Measurements from ENCODE around the gene FOXP1.
A peak's percentile ranks its signal among the peaks of the same experiment; 100 is the strongest.
"Not testable (repeated sequence)": the region's sequence is repeated elsewhere in the genome, so short reads cannot be mapped to it uniquely, and the experiment has no call there.

The FOXP1 gene

GRCh38 chr3:70985572-70985971 lies 598.0 kb downstream of the FOXP1 start:
- no peaks in the 10 kb centered on the region for H3K36me3 ChIP-seq (ENCODE audit: control insufficient read depth, insufficient read depth, low read length)
- no peaks in the 10 kb centered on the region for H3K9me3 ChIP-seq (ENCODE audit: control insufficient read depth, low read length)
- H3K27me3 ChIP-seq (ENCODE audit: control insufficient read depth, insufficient read depth, low read length) = no peaks in the 10 kb centered on the region
- no peak overlapping the region for H3K9ac ChIP-seq (ENCODE audit: low read length)
- H3K4me3 ChIP-seq (ENCODE audit: low read length) = no peak overlapping the region
- peaks cover 45% of the 10 kb centered on the region for H3K4me1 ChIP-seq (ENCODE audit: control insufficient read depth, insufficient read depth, low read length)

- H3K36me3 ChIP-seq (ENCODE audit: control insufficient read depth, insufficient read depth, low read length) = no peaks in the 10 kb centered on the region
- H3K9me3 ChIP-seq (ENCODE audit: control insufficient read depth, low read length) = no peaks in the 10 kb centered on the region
- H3K4me3 ChIP-seq (ENCODE audit: low read length) = no peak overlapping the region
- no peaks in the 10 kb centered on the region for H3K27me3 ChIP-seq (ENCODE audit: control insufficient read depth, insufficient read depth, low read length)
- H3K9ac ChIP-seq (ENCODE audit: low read length) = no peak overlapping the region
- peaks cover 45% of the 10 kb centered on the region for H3K4me1 ChIP-seq (ENCODE audit: control insufficient read depth, insufficient read depth, low read length)
Observed at GRCh38 chr3:70984776-70985482, 598.6 kb downstream of the FOXP1 start.

- no peaks in the 10 kb centered on the region for H3K9me3 ChIP-seq (ENCODE audit: control insufficient read depth, low read length)
- H3K4me3 ChIP-seq (ENCODE audit: low read length) = no peak overlapping the region
- H3K27me3 ChIP-seq (ENCODE audit: control insufficient read depth, insufficient read depth, low read length) = no peaks in the 10 kb centered on the region
- H3K36me3 ChIP-seq (ENCODE audit: control insufficient read depth, insufficient read depth, low read length) = no peaks in the 10 kb centered on the region
- peaks cover 45% of the 10 kb centered on the region for H3K4me1 ChIP-seq (ENCODE audit: control insufficient read depth, insufficient read depth, low read length)
- H3K9ac ChIP-seq (ENCODE audit: low read length) = peak overlapping the region; percentile 47
Observed at GRCh38 chr3:70982700-70983140, 600.8 kb downstream of the FOXP1 start.

- no peak overlapping the region for H3K4me3 ChIP-seq (ENCODE audit: low read length)
- no peaks in the 10 kb centered on the region for H3K9me3 ChIP-seq (ENCODE audit: control insufficient read depth, low read length)
- no peaks in the 10 kb centered on the region for H3K27me3 ChIP-seq (ENCODE audit: control insufficient read depth, insufficient read depth, low read length)
- H3K36me3 ChIP-seq (ENCODE audit: control insufficient read depth, insufficient read depth, low read length) = no peaks in the 10 kb centered on the region
- H3K4me1 ChIP-seq (ENCODE audit: control insufficient read depth, insufficient read depth, low read length) = peaks cover 45% of the 10 kb centered on the region
- peak overlapping the region; percentile 47 for H3K9ac ChIP-seq (ENCODE audit: low read length)
Observed at GRCh38 chr3:70982284-70982683, 601.2 kb downstream of the FOXP1 start.

- peaks cover 37% of the 10 kb centered on the region for H3K4me1 ChIP-seq (ENCODE audit: control insufficient read depth, insufficient read depth, low read length)
- no peaks in the 10 kb centered on the region for H3K36me3 ChIP-seq (ENCODE audit: control insufficient read depth, insufficient read depth, low read length)
- H3K9me3 ChIP-seq (ENCODE audit: control insufficient read depth, low read length) = no peaks in the 10 kb centered on the region
- H3K27me3 ChIP-seq (ENCODE audit: control insufficient read depth, insufficient read depth, low read length) = no peaks in the 10 kb centered on the region
- no peak overlapping the region for H3K4me3 ChIP-seq (ENCODE audit: low read length)
- no peak overlapping the region for H3K9ac ChIP-seq (ENCODE audit: low read length)
Observed at GRCh38 chr3:70981231-70981880, 602.2 kb downstream of the FOXP1 start.

- Histone ChIP-seq H3K27me3 (ENCODE audit: control insufficient read depth, insufficient read depth, low read length) (no peaks in the 10 kb centered on the region), H3K4me3 (ENCODE audit: low read length) (no peak overlapping the region), H3K9me3 (ENCODE audit: control insufficient read depth, low read length) (no peaks in the 10 kb centered on the region), H3K4me1 (ENCODE audit: control insufficient read depth, insufficient read depth, low read length) (peaks cover 32% of the 10 kb centered on the region), H3K9ac (ENCODE audit: low read length) (no peak overlapping the region), H3K36me3 (ENCODE audit: control insufficient read depth, insufficient read depth, low read length) (no peaks in the 10 kb centered on the region)
Observed at GRCh38 chr3:70980646-70981170, 602.8 kb downstream of the FOXP1 start.

- no peak overlapping the region for H3K4me3 ChIP-seq (ENCODE audit: low read length)
- H3K36me3 ChIP-seq (ENCODE audit: control insufficient read depth, insufficient read depth, low read length) = no peaks in the 10 kb centered on the region
- H3K4me1 ChIP-seq (ENCODE audit: control insufficient read depth, insufficient read depth, low read length) = peaks cover 32% of the 10 kb centered on the region
- no peak overlapping the region for H3K9ac ChIP-seq (ENCODE audit: low read length)
- H3K27me3 ChIP-seq (ENCODE audit: control insufficient read depth, insufficient read depth, low read length) = no peaks in the 10 kb centered on the region
- no peaks in the 10 kb centered on the region for H3K9me3 ChIP-seq (ENCODE audit: control insufficient read depth, low read length)
Observed at GRCh38 chr3:70979983-70980645, 603.4 kb downstream of the FOXP1 start.

GRCh38 chr3:70977712-70978111 lies 605.8 kb downstream of the FOXP1 start:
- Histone ChIP-seq H3K9me3 (ENCODE audit: control insufficient read depth, low read length) (no peaks in the 10 kb centered on the region), H3K4me1 (ENCODE audit: control insufficient read depth, insufficient read depth, low read length) (peaks cover 16% of the 10 kb centered on the region), H3K36me3 (ENCODE audit: control insufficient read depth, insufficient read depth, low read length) (no peaks in the 10 kb centered on the region), H3K4me3 (ENCODE audit: low read length) (no peak overlapping the region), H3K27me3 (ENCODE audit: control insufficient read depth, insufficient read depth, low read length) (no peaks in the 10 kb centered on the region), H3K9ac (ENCODE audit: low read length) (no peak overlapping the region)

GRCh38 chr3:70975981-70976380 lies 607.5 kb downstream of the FOXP1 start:
- not testable (repeated sequence) for H3K36me3 ChIP-seq (ENCODE audit: control insufficient read depth, insufficient read depth, low read length); H3K9ac ChIP-seq (ENCODE audit: low read length); H3K9me3 ChIP-seq (ENCODE audit: control insufficient read depth, low read length); H3K4me3 ChIP-seq (ENCODE audit: low read length); H3K4me1 ChIP-seq (ENCODE audit: control insufficient read depth, insufficient read depth, low read length); H3K27me3 ChIP-seq (ENCODE audit: control insufficient read depth, insufficient read depth, low read length)

GRCh38 chr3:70974747-70975146 lies 608.8 kb downstream of the FOXP1 start:
- no peaks in the 10 kb centered on the region for H3K4me1 ChIP-seq (ENCODE audit: control insufficient read depth, insufficient read depth, low read length)
- no peaks in the 10 kb centered on the region for H3K9me3 ChIP-seq (ENCODE audit: control insufficient read depth, low read length)
- no peak overlapping the region for H3K4me3 ChIP-seq (ENCODE audit: low read length)
- H3K36me3 ChIP-seq (ENCODE audit: control insufficient read depth, insufficient read depth, low read length) = no peaks in the 10 kb centered on the region
- H3K27me3 ChIP-seq (ENCODE audit: control insufficient read depth, insufficient read depth, low read length) = no peaks in the 10 kb centered on the region
- no peak overlapping the region for H3K9ac ChIP-seq (ENCODE audit: low read length)

GRCh38 chr3:70973558-70973957 lies 610.0 kb downstream of the FOXP1 start:
- Histone ChIP-seq H3K4me1 (ENCODE audit: control insufficient read depth, insufficient read depth, low read length) (no peaks in the 10 kb centered on the region), H3K9me3 (ENCODE audit: control insufficient read depth, low read length) (no peaks in the 10 kb centered on the region), H3K4me3 (ENCODE audit: low read length) (no peak overlapping the region), H3K9ac (ENCODE audit: low read length) (no peak overlapping the region), H3K36me3 (ENCODE audit: control insufficient read depth, insufficient read depth, low read length) (no peaks in the 10 kb centered on the region), H3K27me3 (ENCODE audit: control insufficient read depth, insufficient read depth, low read length) (no peaks in the 10 kb centered on the region)

GRCh38 chr3:70972855-70973254 lies 610.7 kb downstream of the FOXP1 start:
- H3K4me1 ChIP-seq (ENCODE audit: control insufficient read depth, insufficient read depth, low read length) = no peaks in the 10 kb centered on the region
- no peak overlapping the region for H3K4me3 ChIP-seq (ENCODE audit: low read length)
- H3K36me3 ChIP-seq (ENCODE audit: control insufficient read depth, insufficient read depth, low read length) = no peaks in the 10 kb centered on the region
- no peak overlapping the region for H3K9ac ChIP-seq (ENCODE audit: low read length)
- no peaks in the 10 kb centered on the region for H3K27me3 ChIP-seq (ENCODE audit: control insufficient read depth, insufficient read depth, low read length)
- H3K9me3 ChIP-seq (ENCODE audit: control insufficient read depth, low read length) = no peaks in the 10 kb centered on the region
